K562 (cell line): ENCODE measurements around the gene SLC41A3.

Experiments used
- ADNP ChIP-seq: fragments of 200-800 bp; sonication (Bioruptor generic); IDR thresholded peaks from 2 replicates; pipeline ENCODE4 v1.6.1; 2016; ENCODE audit warnings: missing genetic modification characterization, missing compliant biosample characterization
- ATF1 ChIP-seq, 2 experiments: fragments of 450-650 bp in 1 of 2; IDR thresholded peaks; 2 replicates each; pipeline ENCODE4 v1.6.1; 2016; ENCODE audit warnings: missing compliant biosample characterization in 1 of 2, missing genetic modification characterization in 1 of 2
- DMBX1 ChIP-seq: fragments of 250-450 bp; sonication (Bioruptor Pico); IDR thresholded peaks from 2 replicates; pipeline ENCODE4 v1.8.0; 2022; ENCODE audit warnings: inconsistent platforms, mild to moderate bottlenecking, moderate library complexity, borderline replicate concordance
- ELF1 ChIP-seq: fragments of 200-800 bp; sonication (Bioruptor generic); IDR thresholded peaks from 2 replicates; pipeline ENCODE4 v1.6.1; 2016; ENCODE audit warnings: missing genetic modification characterization, missing compliant biosample characterization
- GTF2F1 ChIP-seq: IDR thresholded peaks from 2 replicates; pipeline ENCODE4 v1.6.1; 2011; ENCODE audit warnings: low read depth, low read length, improper control_type of control experiment
- HDAC2 ChIP-seq: fragments of 450-650 bp; IDR thresholded peaks from 2 replicates; pipeline ENCODE4 v1.6.1; 2016; ENCODE audit warnings: mild to moderate bottlenecking
- NCOA2 ChIP-seq, 2 experiments: fragments of 450-650 bp; IDR thresholded peaks; 2 replicates each; pipeline ENCODE4 v1.6.1; 2018; ENCODE audit warnings: mild to moderate bottlenecking in 2 of 2, moderate library complexity in 1 of 2; ENCODE audit not compliant: partially characterized antibody in 2 of 2
- SMARCB1 ChIP-seq: IDR thresholded peaks from 2 replicates; pipeline ENCODE4 v1.6.1; 2011; ENCODE audit warnings: improper control_type of control experiment, low read depth; ENCODE audit not compliant: insufficient read length
- SRSF1 ChIP-seq: fragments of 200-400 bp; formaldehyde crosslinking; IDR thresholded peaks from 2 replicates; pipeline ENCODE4 v1.6.1; 2017; ENCODE audit warnings: mild to moderate bottlenecking, low read depth, low read length, moderate library complexity
- TAF1 ChIP-seq: IDR thresholded peaks from 2 replicates; pipeline ENCODE4 v1.6.1; 2011; ENCODE audit warnings: mild to moderate bottlenecking, low read length, moderate library complexity; ENCODE audit not compliant: insufficient read depth, control insufficient read depth, severe bottlenecking; ENCODE audit errors: extremely low read depth
- ZFP36 ChIP-seq: fragments of 150-350 bp; IDR thresholded peaks from 2 replicates; pipeline ENCODE4 v1.6.1; 2018; ENCODE audit warnings: low read length, low read depth; ENCODE audit not compliant: partially characterized antibody
- TF ChIP-seq, protein P1 (sequence below): fragments of 450-650 bp; IDR thresholded peaks from 2 replicates; pipeline ENCODE4 v1.6.1; 2016
- TF ChIP-seq, protein P2 (sequence below), 3 experiments: IDR thresholded peaks in 2 of 3; conservative IDR thresholded peaks in 1 of 3; 2 replicates each; pipeline ENCODE4 v1.5.1; 2011 to 2012; ENCODE audit warnings: low read length in 3 of 3, mild to moderate bottlenecking in 3 of 3, control low read depth in 2 of 3, improper control_type of control experiment in 1 of 3, inconsistent platforms in 1 of 3, low read depth in 1 of 3, mixed read lengths in 1 of 3, moderate library complexity in 1 of 3; ENCODE audit not compliant: insufficient read depth in 2 of 3

GRCh38 chr3:126061301-126062032, 22.5 kb downstream of the SLC41A3 start:
- TF ChIP-seq, protein P1, sequence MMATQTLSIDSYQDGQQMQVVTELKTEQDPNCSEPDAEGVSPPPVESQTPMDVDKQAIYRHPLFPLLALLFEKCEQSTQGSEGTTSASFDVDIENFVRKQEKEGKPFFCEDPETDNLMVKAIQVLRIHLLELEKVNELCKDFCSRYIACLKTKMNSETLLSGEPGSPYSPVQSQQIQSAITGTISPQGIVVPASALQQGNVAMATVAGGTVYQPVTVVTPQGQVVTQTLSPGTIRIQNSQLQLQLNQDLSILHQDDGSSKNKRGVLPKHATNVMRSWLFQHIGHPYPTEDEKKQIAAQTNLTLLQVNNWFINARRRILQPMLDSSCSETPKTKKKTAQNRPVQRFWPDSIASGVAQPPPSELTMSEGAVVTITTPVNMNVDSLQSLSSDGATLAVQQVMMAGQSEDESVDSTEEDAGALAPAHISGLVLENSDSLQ, result no peak
- TF ChIP-seq, protein P2, sequence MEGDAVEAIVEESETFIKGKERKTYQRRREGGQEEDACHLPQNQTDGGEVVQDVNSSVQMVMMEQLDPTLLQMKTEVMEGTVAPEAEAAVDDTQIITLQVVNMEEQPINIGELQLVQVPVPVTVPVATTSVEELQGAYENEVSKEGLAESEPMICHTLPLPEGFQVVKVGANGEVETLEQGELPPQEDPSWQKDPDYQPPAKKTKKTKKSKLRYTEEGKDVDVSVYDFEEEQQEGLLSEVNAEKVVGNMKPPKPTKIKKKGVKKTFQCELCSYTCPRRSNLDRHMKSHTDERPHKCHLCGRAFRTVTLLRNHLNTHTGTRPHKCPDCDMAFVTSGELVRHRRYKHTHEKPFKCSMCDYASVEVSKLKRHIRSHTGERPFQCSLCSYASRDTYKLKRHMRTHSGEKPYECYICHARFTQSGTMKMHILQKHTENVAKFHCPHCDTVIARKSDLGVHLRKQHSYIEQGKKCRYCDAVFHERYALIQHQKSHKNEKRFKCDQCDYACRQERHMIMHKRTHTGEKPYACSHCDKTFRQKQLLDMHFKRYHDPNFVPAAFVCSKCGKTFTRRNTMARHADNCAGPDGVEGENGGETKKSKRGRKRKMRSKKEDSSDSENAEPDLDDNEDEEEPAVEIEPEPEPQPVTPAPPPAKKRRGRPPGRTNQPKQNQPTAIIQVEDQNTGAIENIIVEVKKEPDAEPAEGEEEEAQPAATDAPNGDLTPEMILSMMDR (IDR thresholded peaks at IDR 0.05 in 2 of 3, conservative IDR thresholded peaks at IDR 0.05 in 1 of 3; ENCODE audit: insufficient read depth in 2 of 3, low read depth in 1 of 3, low read length in 3 of 3), result no peak
- TF ChIP-seq SRSF1 (no peak), GTF2F1 (no peak), ADNP (tag) (no peak), ELF1 (no peak), TAF1 (no peak), NCOA2 (IDR thresholded peaks at IDR 0.05; ENCODE audit: partially characterized antibody in 2 of 2) (no peak), SMARCB1 (no peak), HDAC2 (no peak), ATF1 (CRISPR knock-in tag; IDR thresholded peaks at IDR 0.05) (no peak), ATF1 (tag; IDR thresholded peaks at IDR 0.05) (no peak), DMBX1 (no peak), ZFP36 (no peak)
